ENCODE results near the gene GARIN6.

- TF ChIP-seq CTCF (IDR thresholded peaks at IDR 0.05 in 4 of 5, conservative IDR thresholded peaks at IDR 0.05 in 1 of 5) (no peak), POLR2A (IDR thresholded peaks at IDR 0.05) (no peak)
Measured at GRCh38 chr12:99647453-99647852, at the start of gene GARIN6.

All from gastrocnemius medialis (tissue), 4 donors.